Stimulated activated CD4-positive, alpha-beta T cell treated with anti-CD3 and anti-CD28 coated beads, TNF-alpha, amount 100 ng/mL, for 24 hours (primary cell): ENCODE data around the gene ATL2.
"Not testable (repeated sequence)": the region's sequence is repeated elsewhere in the genome, so short reads cannot be mapped to it uniquely, and the experiment has no call there.

ENCODE experiments used
- DNase-seq, 3 experiments: peaks; one replicate each; pipeline ENCODE4 v3.0.0-alpha.2; 2020; ENCODE audit warnings: low read depth in 3 of 3

The ATL2 gene

DNA sequence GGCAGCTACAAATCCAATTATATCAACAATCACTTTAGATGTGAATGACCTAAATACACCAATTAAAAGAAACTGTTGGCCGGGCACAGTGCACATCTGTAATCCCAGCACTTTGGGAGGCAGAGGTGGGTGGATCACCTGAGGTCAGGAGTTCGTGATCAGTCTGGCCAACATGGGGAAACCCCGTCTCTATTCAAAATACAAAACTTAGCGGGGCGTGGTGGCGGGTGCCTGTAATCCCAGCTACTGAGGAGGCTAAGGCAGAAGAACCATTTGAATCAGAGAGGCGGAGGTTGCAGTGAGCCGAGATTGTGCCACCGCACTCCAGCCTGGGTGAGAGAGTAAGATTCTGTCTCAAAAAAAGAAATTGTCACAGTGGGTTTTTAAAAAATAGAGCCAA is 49.5 kb downstream of the ATL2 start:
- DNase-seq = no peak

DNA sequence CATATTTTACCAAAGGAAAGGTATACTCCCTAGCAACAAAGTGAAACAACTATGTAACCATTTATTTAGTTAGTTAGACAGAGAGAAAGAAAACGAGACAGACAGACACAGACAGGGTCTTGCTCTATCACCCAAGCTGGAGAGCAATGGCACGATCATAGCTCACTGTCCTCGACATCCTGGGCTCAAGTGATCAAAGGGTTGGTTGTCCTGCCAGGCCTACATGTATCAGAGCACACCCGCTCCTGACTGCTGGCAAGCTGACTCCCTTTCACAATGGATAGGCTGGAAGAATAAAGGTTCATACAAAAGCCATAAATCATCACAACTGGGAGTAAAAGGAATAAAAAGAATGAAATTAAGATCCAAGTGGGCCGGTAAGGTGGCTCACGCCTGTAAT is 53.5 kb downstream of the ATL2 start:
- no peak for DNase-seq

DNA sequence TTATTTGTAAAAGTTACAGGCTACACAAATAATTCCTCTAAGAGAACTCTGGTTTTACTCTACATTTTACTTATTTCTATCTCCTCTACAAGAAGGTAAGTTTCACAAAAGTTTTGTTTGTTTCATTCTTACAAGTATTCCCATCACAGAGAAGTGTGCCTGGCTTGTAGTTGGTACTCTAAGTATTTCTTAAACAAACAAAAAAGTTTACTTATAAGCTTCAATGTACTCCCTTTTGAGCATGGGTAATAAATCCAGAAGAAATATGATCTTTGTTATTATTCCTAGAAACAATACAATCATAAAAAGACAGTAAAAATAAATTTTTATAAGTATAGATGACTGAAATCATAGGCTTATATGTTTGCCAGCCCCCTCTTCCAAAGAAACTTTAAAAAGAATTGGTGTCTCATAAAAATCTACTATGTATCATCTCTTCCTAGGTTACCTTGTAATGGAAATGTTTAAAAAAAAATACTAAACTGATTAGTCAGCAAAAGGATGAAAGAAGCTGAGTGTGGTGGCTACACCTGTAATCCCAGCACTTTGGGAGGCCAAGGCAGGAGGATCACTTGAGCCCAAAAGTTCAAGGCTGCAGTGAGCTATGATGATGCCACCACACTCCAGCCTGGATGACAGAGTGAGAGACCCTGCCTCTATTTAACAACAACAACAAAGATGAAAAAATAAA is 54.7 kb downstream of the ATL2 start:
- no peak for DNase-seq

DNA sequence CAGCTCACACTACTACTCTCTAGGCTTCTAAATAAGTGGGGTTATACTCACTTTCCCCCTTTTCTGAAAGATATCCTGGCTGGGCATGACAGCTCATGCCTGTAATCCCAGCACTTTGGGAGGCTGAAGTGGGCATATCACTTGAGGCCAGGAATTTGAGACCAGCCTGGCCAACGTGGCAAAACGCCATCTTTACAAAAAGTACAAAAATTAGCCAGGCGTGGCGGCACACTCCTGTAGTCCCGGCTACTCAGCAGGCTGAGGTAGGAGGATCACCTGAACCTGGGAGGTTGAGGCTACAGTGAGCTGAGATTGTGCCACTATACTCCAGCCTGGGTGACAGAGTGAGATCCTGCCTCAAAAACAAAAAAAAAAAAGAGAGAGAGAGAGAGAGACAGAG is 57.8 kb downstream of the ATL2 start:
- not testable (repeated sequence) for DNase-seq

DNA sequence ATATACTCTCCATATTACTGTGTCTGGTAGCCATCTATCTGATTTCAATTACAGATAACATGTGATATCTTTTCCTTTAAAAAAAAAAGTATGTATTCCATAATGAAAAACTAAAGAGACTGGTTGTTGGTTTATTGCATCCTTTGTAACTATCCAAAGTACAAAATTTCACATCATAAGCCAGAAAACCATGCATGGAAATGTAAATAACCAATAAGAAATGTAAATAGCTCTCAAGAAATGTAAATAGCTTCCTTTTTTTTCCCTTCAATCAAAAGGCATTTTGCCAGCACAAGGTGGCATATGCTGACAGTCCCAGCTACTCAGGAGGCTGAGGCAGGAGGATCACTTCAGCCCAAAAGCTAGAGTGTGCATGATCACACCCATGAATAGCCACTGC is 59.3 kb downstream of the ATL2 start:
- DNase-seq = no peak

DNA sequence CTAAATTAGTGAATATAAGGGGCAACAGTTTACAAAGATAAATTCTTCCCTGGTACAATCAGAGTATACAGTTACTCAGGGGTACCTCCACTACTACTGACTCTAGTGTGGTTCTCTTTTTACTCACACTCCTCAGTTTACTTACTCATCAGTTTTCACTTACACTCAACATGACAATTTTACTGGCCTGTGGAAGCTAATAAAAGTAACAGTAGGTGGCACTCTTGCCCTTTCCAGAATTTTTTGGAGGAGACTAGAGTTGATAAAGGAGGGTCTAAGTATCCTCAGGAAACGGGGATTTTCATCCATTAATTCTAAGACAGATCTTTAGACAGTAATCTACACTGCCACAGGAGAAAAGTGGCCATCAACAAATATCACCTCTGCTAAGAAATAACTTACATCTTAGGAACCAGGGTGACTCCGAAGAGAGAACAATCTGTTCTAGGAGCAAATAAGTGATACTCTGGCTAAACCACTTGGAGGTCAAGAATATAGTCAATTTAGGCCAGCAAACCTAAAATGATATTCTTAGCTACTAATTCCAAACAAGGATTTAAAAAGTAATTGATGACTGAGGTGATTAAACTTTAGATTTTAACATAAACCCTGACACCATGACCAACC is 61.3 kb downstream of the ATL2 start:
- peak in 1 of 3 experiments; percentile 7 for DNase-seq

DNA sequence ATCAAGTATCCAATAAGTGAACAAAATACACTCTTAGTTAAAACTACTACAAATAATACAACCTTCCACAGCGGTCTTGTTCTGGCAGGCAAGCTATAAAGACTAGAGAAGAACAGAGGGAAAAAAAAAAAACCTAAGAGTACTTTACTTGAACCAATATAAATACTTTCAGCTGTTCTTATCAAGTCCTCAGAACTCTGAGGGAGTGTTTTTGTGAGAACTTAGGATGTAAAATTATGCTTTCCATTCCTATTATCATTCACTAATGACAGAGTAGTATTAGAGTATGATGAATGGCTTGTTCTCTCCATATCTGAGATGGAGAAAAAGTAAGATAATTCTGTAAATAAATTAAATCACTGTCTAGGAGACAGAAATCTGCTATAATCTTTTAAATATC is 68.3 kb downstream of the ATL2 start:
- no peak for DNase-seq

DNA sequence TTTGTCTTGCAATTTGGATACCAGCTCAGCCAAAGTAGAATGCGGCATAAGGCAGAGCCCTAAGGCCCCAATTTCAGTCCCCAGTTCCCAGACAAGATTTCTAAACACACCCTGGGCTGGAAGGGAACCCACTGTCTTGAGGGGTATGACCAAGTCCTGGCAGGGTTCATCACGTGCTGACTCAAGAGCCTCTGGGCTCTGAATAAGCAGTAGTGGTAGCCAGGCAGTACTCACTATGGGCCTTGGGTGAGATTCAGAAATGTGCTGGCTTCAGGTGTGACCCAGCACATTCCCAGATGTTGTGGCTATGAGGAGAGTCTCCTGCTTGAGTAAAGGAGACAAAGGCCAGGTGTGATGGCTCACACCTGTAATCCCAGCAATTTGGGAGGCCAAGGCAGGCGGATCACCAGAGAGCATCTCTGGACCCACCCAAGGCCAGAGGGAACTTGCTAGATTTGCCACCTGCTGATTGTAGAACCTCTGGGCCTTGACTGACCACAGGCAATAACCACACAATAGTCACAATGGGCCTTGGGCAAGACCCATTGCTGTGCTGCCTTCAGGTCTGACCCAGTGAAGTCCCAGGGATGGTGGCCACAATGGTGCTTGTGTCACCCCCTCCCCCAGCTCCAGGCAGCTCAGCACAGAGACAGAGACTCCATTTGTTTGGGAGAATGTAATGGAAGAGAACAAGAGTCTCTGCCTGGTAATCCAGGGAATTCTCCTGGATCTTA is 74.9 kb downstream of the ATL2 start:
- DNase-seq = no peak

DNA sequence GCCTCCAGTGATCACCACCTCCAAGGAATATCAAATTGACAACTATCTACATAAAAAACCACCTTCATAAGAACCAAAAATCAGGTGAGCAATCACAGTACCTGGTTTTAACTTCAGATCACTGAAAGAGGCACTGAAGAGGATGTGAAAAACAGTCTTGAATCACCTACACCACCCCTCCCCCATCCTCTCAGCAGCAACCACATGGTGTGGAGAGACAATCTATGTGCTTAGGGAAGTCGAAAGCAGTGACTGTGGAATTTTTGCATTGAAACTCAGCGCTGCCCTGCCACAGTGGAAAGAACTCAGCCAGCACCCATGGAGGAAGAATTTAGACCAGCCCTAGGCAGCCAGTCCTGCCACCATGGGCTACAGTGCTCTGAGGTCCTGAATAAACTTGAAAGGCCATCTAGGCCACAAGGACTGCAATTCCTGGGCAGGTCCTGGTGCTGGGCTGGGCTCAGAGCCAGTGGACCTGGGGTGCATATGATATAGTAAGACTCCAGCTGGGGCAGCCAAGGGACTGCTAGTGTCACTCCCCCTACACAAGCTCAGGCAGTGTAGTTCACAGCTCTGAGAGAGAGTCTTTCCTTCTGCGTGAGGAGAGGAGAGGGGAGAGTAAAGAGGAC is 75.6 kb downstream of the ATL2 start:
- peak in 1 of 3 experiments; percentile 25 for DNase-seq

DNA sequence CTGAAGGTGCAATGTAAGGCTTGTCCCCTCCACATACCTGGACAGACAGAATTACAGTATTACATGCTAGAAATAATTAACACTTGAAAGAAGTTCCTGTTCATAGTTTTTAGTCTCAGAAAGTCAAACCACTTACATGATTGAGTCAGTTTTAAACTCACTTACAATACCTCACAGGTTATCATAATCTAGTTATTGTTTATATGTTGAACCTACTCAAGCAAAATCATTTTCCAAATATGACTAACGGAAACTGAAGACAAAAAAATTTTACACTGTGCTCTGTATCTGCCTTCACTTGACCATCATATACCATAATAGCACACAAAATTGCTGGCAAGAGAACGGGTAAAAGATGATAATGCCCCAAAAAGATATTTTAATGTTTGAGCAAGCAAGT is 78.5 kb downstream of the ATL2 start:
- DNase-seq = no peak

DNA sequence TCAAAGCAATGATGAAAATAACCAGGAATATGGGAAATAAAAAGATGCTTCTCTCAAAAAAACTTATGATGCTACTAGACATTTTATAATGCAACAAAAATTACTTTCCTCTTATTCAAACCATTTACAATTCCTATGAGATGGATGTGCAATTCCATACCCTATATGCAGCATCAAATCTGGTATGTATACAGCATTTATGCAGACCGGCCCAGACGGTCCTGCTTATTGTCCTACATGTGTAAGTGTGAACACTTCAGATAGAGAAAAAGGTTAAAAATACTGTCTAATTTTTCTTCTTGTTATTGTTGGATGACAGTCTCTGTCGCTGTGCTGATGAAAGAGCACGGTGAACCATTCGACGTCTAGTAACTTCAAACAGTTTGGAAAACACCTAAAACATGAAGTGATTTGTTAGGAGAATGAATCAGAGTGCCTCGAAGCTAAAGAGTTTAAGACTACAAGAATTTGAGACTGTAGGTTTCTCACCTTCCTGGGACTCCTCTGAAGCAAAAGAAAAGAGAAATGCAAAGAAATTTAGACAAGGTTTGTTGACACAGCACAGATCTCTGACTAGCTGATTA is 80.8 kb downstream of the ATL2 start:
- DNase-seq = no peak

DNA sequence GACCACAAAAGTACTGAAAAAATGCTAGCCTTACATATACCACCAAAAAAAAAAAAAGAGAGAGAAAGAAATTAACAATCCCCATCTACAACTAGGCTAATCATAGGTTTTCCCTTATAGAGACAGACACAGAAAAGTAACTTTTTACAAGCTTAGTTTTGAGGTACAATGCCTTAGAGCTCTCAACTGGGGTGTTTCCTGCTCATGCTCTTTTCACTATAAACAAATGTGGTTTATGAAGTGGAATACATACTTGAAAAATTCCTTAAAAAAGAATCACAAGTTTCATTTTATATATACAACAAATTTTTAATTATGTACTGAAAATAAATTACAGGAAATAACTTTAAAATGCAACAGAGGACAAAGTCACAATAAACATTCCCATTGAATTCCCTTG is 82.5 kb downstream of the ATL2 start:
- DNase-seq = no peak

DNA sequence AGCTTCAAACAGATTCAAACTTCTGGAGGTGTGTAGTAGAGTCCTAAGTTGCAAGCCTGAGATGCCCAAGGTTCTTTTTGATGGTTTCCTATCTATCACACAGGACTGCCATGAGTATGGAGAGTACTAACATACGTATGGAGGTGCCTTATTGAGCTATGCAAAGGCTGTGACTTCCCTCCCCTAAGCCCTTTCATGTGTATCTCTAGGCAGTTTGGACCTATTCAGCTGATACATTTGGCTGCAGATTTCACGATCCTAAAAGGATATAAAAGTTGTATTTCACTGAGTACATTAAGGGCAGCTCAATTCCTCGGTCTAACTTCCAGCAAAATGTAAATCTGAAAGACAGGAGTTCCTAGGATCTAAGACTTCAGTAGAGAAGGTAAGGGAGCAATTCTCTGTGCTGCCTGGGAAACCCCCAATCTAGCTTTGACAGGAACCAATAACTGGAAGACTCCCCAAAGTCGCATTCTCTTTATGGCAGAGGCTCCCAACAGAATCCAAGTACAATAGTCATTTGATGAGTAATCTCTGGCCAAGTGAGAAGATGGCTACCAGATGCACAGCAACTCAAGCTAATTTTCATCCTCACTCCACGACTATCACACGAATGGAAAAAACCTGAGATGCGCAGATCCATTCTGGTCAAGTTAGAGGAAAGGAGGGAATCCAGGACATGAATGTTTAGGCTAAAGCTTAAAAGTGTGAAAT is 83.8 kb downstream of the ATL2 start:
- DNase-seq = no peak

DNA sequence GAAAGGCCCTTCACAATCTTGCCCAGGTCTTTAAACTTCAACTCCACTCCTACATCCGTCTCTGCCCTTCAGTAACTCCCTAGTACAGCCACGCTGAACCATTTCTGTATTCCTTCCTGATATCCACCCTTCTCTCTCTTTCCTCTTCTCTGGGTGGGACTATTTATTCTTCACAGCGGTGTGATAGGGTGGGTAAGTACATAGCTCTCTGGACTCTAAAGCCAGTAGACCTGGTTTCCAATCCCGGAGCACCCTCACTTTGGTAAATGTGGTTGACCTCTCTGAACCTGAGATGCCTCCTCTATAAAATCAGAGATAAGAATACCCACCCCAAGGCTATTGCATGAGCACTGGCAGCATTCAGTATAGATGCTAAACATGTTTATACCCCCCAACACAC is 86.7 kb downstream of the ATL2 start:
- DNase-seq = no peak

DNA sequence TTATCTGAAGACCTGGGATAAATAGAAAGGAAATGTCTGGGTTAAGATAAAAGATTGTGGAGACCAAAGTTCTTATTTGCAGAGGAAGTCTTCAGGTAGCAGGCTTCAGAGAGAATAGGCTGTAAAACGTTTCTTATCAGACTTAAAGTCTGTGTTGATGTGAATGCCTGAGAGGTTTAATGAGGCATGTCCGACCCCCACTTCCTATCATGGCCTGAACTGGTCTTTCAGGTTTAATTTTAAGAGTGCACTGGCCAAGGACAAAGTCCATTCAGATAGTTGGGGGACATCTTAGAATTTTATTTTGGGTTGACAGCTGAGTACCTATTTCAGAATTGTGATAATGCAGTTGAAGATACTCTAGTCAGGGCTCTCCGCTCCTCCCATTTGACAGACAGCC is 92.1 kb downstream of the ATL2 start:
- DNase-seq = no peak

DNA sequence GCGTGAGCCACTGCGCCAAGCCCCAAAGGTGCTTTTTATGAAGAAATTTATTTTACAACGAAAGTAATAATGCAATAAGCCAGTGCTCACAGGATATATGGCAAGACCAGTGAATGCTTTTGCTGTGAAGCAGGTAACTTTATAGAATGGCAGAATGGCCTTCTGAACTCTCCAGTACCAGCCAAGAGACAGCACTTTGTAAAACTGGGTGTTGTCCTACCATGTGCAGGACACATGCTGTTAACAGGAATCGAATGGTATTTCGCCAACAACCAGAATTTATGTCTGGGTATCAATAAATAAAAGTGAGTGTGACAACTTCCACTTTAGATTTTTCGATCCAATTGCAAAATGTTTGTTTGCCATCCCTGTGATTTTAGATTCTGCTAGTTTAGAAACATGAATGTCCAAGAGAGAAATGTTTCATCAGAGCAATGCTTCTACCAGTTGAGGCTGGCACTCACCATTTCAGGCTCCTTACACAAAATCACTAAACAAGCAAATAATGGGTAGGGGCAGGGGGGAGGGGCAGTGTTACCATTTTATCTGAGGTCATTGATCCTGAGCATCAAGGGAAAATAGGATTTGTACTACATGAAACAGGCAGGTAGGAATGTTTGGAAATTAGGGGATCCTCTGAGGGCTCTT is 95.9 kb downstream of the ATL2 start:
- no peak for DNase-seq

DNA sequence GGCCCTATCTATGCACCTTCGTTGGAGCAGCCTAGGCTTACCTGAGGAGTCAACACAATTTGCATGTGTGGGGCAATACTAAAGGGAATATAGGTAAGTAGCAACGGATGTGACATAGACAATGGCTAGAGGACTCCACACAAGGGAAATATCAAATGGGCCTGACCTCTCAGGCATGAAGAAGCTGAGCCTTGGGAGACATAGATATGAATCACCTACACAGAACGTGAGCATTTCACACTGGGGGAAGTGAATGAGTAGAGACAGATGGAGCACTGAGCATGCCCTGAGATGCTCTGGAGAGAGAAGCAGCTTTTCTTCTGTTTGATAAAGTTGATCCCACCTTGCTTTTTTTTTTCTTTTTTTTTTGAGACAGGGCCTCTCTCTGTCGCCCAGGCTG is 97.9 kb downstream of the ATL2 start:
- DNase-seq = no peak

DNA sequence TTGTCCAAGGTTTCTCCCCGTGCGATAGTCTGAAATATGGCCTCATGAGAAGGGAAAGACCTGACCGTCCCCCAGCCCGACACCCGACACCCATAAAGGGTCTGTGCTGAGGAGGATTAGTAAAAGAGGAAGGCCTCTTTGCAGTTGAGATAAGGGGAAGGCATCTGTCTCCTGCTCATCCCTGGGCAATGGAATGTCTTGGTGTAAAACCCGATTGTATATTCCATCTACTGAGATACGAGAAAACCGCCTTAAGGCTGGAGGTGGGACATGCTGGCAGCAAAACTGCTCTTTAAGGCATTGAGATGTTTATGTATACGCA is 99.0 kb downstream of the ATL2 start:
- DNase-seq = not testable (repeated sequence)

DNA sequence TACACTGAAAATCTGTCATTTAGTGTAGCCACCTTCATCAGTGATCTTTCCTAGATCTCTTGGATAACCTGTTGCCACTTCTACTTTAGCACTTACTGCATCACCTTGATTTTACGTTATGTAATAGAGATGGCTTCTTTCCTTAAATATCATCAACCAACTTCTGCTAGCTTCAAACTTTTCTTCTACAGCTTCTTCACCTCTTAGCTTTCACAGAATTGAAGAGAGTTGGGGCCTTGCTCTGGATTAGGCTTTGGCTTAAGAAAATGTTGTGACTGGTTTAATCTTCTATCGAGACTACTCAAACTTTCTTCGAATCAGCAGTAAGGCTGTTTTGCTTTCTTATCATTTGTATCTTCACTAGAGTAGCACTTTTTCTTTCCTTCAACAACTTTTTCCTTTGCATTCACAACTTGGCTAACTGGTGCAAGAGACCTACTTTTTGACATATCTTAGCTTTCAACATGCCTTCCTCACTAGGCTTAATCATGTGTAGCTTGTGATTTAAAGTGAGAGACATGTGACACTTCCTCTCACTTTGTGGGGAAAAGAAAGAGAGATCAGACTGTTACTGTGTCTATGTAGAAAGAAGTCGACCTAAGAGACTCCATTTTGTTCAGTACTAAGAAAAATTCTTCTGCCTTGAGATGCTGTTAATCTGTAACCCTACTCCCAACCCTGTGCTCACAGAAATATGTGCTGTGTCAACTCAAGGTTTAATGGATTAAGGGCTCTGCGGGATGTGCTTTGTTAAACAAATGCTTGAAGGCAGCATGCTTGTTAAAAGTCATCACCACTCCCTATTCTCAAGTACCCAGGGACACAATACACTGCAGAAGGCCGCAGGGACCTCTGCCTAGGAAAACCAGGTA is 99.6 kb downstream of the ATL2 start:
- no peak for DNase-seq
